GM12872 (cell line): ENCODE measurements around the gene VPS8.

Experiments used
- TF ChIP-seq, protein P1 (sequence below): IDR thresholded peaks from 3 replicates; pipeline ENCODE4 v1.5.1; 2011; ENCODE audit warnings: low read depth, mild to moderate bottlenecking, low read length, moderate library complexity; ENCODE audit not compliant: insufficient read depth

VPS8 gene

DNA sequence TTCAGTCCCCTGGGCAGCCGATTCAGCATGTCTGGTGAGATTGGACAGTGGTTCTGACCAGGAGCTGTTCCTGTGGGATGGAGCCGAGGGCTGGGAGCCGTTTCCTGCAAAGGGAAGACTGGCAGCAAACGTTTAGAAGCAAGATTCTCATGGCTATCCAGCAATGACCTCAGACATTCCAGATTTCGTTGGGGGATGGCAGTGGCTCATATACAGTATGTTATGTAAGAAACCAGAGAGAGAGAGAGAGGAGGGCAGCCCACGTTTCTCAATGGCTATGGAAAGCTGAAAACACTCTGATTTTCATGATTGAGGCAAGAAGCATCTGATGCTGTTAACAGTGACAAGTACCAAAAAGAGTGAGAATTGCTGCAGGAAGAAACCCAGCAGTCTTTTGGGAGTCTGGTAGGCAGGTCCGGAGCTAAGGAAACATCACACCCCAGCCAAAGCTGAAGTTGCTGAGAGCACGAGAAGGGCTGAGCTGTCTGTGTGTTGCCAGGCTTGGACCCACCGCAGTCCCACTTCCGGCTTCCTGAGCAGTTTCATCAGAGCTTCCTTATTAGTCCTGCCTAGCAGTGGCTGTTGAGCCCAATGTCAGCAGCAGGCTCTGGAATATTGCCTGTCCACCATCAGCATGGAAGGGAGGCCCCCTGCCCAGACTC, 25.6 kb upstream of the VPS8 start:
- TF ChIP-seq, protein P1, sequence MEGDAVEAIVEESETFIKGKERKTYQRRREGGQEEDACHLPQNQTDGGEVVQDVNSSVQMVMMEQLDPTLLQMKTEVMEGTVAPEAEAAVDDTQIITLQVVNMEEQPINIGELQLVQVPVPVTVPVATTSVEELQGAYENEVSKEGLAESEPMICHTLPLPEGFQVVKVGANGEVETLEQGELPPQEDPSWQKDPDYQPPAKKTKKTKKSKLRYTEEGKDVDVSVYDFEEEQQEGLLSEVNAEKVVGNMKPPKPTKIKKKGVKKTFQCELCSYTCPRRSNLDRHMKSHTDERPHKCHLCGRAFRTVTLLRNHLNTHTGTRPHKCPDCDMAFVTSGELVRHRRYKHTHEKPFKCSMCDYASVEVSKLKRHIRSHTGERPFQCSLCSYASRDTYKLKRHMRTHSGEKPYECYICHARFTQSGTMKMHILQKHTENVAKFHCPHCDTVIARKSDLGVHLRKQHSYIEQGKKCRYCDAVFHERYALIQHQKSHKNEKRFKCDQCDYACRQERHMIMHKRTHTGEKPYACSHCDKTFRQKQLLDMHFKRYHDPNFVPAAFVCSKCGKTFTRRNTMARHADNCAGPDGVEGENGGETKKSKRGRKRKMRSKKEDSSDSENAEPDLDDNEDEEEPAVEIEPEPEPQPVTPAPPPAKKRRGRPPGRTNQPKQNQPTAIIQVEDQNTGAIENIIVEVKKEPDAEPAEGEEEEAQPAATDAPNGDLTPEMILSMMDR = no peak

DNA sequence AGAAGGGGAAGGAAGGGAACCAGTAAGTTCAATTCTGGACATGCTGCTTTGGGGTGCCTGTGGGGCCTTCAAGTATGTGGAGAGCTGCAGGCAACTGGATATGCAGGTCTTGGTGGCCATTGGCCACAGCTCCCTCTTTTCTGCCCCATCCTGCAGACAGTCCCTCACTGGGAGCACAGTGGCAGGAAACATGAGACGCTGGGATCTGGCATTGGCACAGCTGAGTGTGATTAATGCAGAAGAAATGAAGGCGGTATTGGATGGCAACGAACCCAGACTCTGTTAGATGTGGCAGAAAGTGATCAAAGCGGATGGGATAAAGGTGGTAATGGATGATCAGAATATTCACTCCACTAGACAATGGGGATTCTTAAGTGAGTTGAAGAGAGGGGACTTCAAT, 23.2 kb upstream of the VPS8 start:
- TF ChIP-seq, protein P1 = no peak

DNA sequence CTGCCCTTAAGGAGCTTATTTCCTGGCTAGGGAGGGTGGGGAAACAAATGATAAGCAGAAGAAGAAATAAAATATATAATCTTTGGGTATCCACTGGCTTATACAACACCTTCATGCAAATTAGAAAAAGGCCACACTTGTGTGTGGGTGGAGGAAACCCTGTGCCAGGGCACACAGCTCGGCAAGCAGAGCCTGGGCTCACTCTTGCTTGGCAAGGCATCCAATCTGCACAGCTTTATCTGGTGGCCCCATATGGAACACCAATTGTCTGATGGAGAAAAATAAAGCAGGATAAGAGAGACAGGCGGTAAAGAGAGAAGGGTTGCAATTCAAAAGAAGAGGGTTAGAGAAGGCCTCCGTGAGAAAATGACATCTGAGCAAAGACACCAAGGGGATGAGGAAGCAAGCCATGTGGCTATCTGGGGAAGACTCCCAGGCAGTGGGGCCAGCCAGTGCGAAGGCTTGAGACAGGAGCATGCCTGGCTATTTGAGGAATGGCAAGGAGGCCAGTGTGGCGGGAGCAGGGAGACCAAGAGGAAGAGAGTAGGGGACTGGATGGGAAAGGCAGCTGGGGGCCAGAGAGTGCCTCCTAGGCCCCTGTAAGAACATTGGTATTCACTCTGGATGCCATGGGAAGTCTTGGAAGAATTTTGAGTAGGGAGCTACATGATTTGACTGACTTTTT, 22.5 kb upstream of the VPS8 start:
- TF ChIP-seq, protein P1 = no peak

DNA sequence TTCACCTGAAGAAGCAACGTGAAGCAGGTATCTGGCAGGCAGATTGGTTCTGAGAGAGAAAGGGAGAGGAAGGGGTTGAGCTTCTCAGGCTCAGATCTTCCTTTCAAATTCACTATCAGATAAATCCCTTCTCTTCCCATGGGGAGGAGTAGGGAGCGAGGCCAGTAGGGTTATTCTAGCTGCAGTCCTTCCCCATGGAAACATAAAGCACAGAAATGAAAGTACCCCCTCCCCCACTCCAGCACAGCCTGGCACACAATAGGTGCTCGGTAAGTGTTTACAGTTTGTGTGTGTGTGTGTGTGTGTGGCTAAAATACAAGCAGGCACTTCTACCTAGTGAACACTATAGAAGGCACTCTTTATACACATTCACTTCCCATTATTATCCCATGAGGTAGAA, 20.8 kb upstream of the VPS8 start:
- TF ChIP-seq, protein P1 = no peak

DNA sequence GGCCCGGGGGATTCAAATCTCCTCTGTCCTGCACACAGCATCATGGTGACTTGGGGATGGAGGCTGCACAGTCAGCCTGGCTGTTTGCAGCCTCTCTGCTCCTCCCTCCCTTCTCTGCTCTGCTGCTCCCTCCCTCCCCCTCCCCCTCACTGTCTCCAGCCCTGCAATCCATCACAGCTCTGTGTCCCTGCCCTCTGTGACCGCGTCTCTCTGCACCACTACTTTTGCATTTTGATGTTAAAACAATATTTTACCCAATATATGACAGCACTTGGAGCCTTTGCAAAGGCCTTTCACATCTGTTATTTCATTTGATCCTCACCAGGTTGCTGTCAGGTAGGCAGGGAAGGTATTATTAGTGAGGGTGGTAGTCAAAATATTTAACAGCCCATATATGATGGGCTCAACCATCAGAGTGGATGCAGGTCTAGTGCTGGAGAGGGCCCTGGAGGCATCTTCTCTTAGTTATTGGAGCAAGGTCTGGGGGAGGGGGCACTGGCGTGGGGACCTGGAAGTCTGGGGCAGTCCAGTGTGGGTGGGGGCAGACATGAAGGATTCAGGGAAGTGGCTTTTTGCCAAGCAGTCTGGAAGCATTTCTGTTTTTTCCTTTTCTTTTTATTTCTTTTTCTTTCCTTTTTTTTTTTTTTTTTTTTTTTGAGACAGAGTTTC, 16.3 kb upstream of the VPS8 start:
- TF ChIP-seq, protein P1 = no peak

DNA sequence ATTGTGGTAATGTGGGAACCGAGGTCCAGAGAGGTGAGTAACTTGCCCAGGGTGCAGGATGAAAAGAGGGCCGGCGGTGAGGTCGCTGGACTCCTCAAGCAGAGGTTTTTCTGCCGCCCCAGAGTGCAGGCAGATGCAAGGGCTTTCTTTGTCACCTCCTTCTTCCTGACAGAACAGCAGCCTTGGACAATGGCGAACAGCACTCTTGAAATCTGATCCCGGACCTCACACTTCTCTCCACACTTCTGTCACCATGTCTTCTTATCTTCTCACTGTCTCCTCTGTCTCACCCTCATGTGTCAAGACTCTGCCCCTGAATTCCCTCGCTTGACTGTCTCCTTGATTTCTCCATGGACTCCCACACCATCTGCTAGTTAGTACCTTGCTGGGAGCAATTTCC, 15.4 kb upstream of the VPS8 start:
- TF ChIP-seq, protein P1 = no peak

DNA sequence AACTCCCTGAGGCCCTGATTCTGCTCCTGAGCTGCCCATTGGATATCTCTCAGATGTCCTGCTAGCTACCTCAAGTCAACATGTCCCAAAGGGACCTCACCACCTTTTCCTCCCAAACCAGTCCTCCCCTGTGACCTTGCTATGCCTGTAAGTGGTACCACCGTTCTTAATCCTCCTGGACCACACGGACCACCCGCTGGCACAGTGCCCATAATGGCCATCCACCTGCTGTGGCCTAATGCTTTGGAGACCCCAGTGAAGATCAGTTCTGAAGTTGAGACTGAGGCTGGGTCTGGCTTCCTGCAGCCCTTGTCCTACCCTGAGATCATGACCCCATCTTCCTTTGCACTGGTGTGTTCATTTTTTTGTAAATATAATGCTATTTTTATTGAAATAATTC, 15.0 kb upstream of the VPS8 start:
- TF ChIP-seq, protein P1 = no peak
